Vagina (tissue), 2 donors: ENCODE data around the gene PDE9A. TPM values are rescaled to one million over a fixed set of nuclear protein-coding genes. Genes with fewer than 3 reads are reported as not detected.

ENCODE experiments used
- DNase-seq, 2 donors: peaks; one replicate each; pipeline ENCODE4 v3.0.0-alpha.2; 2017; ENCODE audit errors: extremely low spot score in 2 of 2
- H3K27ac ChIP-seq: fragments of 200-600 bp; sonication (generic); one replicate; pipeline ENCODE4 v1.5.1; 2019
- H3K27me3 ChIP-seq: fragments of 200-600 bp; sonication (generic); one replicate; pipeline ENCODE4 v1.5.1; 2019
- H3K36me3 ChIP-seq, 2 donors: fragments of 200-600 bp; sonication (generic); one replicate each; pipeline ENCODE4 v1.5.1; 2017 to 2019
- H3K4me1 ChIP-seq: fragments of 200-600 bp; sonication (generic); one replicate; pipeline ENCODE4 v1.5.1; 2019
- H3K4me3 ChIP-seq, 2 donors: fragments of 200-600 bp; sonication (generic); 1 replicate in 1 of 2; 2 replicates in 1 of 2; pipeline ENCODE4 v1.5.1; 2016 to 2019
- H3K9me3 ChIP-seq: fragments of 200-600 bp; sonication (generic); one replicate; pipeline ENCODE4 v1.5.1; 2019
- POLR2A ChIP-seq, 2 donors: fragments of 450-650 bp; IDR thresholded peaks; one replicate each; pipeline ENCODE4 v1.6.1; 2017; ENCODE audit warnings: antibody characterized with exemption in 2 of 2, mild to moderate bottlenecking in 2 of 2, moderate library complexity in 2 of 2
- POLR2AphosphoS5 ChIP-seq, 2 donors: sonication (generic); formaldehyde crosslinking; IDR thresholded peaks; one replicate each; pipeline ENCODE4 v1.9.0; 2017; ENCODE audit warnings: antibody characterized with exemption in 2 of 2, mild to moderate bottlenecking in 2 of 2, low read depth in 1 of 2; ENCODE audit not compliant: insufficient read depth in 1 of 2
- intact Hi-C: fragments of 100-400 bp; cut with DNase I; formaldehyde crosslinking; loops from one replicate; pipeline ENCODE4 v1.15.1; 2023
- total RNA-seq: library from RNA; depleted of rRNA; stranded (reverse); fragments of >200 nt; gene quantifications from one replicate; pipeline ENCODE4 v1.2.3, GENCODE V29; 2016
- TF ChIP-seq, protein P1 (sequence below), 3 experiments: fragments of 450-650 bp in 2 of 3; fragments of 200-600 bp in 1 of 3; sonication (generic) in 1 of 3; IDR thresholded peaks; one replicate each; pipeline ENCODE4 v1.5.1; 2017 to 2019; ENCODE audit warnings: antibody characterized with exemption in 3 of 3, mild to moderate bottlenecking in 2 of 3, moderate library complexity in 2 of 3

Gene PDE9A
- total RNA-seq, 1 donor from 2014 or later = 9.6 TPM

- no peak for DNase-seq
- Histone ChIP-seq H3K4me3 (no peak overlapping the region), H3K36me3 (no peaks in the 10 kb centered on the region), H3K9me3 (no peaks in the 10 kb centered on the region), H3K4me1 (no peaks in the 10 kb centered on the region), H3K27me3 (no peaks in the 10 kb centered on the region), H3K27ac (no peak overlapping the region)
- intact Hi-C loops = no loop called here
- TF ChIP-seq POLR2A (IDR thresholded peaks at IDR 0.05) (no peak), POLR2AphosphoS5 (IDR thresholded peaks at IDR 0.05; ENCODE audit: insufficient read depth in 1 of 2, low read depth in 1 of 2) (no peak)
- TF ChIP-seq, protein P1, sequence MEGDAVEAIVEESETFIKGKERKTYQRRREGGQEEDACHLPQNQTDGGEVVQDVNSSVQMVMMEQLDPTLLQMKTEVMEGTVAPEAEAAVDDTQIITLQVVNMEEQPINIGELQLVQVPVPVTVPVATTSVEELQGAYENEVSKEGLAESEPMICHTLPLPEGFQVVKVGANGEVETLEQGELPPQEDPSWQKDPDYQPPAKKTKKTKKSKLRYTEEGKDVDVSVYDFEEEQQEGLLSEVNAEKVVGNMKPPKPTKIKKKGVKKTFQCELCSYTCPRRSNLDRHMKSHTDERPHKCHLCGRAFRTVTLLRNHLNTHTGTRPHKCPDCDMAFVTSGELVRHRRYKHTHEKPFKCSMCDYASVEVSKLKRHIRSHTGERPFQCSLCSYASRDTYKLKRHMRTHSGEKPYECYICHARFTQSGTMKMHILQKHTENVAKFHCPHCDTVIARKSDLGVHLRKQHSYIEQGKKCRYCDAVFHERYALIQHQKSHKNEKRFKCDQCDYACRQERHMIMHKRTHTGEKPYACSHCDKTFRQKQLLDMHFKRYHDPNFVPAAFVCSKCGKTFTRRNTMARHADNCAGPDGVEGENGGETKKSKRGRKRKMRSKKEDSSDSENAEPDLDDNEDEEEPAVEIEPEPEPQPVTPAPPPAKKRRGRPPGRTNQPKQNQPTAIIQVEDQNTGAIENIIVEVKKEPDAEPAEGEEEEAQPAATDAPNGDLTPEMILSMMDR (IDR thresholded peaks at IDR 0.05) = no peak
Measured at GRCh38 chr21:42688226-42688840, 34.9 kb downstream of the PDE9A start.

- Histone ChIP-seq H3K4me3 (no peak overlapping the region), H3K27ac (no peak overlapping the region), H3K4me1 (no peaks in the 10 kb centered on the region), H3K9me3 (no peaks in the 10 kb centered on the region), H3K36me3 (no peaks in the 10 kb centered on the region), H3K27me3 (no peaks in the 10 kb centered on the region)
- intact Hi-C loops = no loop called here
- no peak for DNase-seq
- no peak for TF ChIP-seq POLR2AphosphoS5 (IDR thresholded peaks at IDR 0.05; ENCODE audit: insufficient read depth in 1 of 2, low read depth in 1 of 2)
- TF ChIP-seq, protein P1 (IDR thresholded peaks at IDR 0.05) = no peak
- TF ChIP-seq POLR2A (IDR thresholded peaks at IDR 0.05) = no peak
Measured at GRCh38 chr21:42688841-42689371, 35.5 kb downstream of the PDE9A start.

DNA sequence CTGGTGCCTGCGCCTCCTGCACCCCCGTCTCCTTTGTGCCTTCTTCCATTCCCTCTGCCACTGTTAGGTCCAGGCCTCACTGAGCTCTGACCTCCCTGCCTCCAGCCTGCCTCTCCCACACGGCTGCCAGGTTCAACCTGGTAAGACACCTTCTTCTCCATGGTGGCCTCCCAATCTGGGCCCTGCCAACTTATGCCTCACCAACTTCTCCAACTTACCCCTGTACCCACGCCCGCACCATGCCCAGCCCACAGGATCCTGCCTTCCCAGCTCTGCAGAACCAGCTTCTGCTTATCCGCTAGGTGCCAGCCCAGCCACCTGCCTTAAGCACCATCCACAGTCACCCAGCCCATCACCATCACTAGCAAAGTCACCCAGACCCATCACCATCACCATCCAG lies 37.2 kb downstream of the PDE9A start:
- Histone ChIP-seq H3K4me1 (no peaks in the 10 kb centered on the region), H3K27me3 (no peaks in the 10 kb centered on the region), H3K4me3 (no peak overlapping the region), H3K27ac (no peak overlapping the region), H3K36me3 (no peaks in the 10 kb centered on the region), H3K9me3 (no peaks in the 10 kb centered on the region)
- no peak for DNase-seq
- intact Hi-C loops = no loop called here
- TF ChIP-seq POLR2A (IDR thresholded peaks at IDR 0.05) (no peak), POLR2AphosphoS5 (IDR thresholded peaks at IDR 0.05; ENCODE audit: insufficient read depth in 1 of 2, low read depth in 1 of 2) (no peak)
- TF ChIP-seq, protein P1 (IDR thresholded peaks at IDR 0.05) = no peak

DNA sequence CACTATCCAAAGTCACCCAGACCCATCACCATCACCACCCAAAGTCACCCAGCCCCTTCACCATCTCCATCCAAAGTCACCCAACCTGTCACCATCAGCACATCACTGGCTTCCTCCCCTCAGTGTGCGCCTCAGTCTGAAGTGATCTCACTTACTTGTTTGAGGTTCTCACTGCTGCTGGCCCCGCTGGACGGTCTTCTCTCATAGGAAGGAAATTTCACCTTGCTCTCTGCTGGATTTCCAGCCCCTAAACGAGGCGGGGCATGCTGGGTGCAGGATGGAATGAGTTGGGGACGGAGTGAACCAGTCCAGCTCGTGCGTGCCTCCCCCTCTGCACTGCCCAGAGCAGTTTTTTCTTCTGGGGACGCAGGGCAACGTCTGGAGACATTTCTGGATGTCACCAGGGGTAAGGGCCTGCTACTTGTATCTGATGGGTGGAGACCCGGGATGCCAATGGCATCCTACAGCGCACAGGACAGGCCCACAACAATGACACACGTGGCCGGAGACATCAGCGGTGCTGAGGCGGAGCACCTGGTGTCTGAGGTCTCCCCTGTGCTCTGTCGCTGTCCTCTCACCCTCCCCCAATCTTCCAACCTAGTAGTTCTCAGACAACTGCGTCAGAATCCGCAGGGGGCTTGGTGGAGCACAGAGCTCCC lies 38.6 kb downstream of the PDE9A start:
- Histone ChIP-seq H3K4me3 (no peak overlapping the region), H3K27me3 (no peaks in the 10 kb centered on the region), H3K27ac (no peak overlapping the region), H3K9me3 (no peaks in the 10 kb centered on the region), H3K4me1 (no peaks in the 10 kb centered on the region), H3K36me3 (no peaks in the 10 kb centered on the region)
- TF ChIP-seq, protein P1 (IDR thresholded peaks at IDR 0.05) = no peak
- TF ChIP-seq POLR2A (IDR thresholded peaks at IDR 0.05) (no peak), POLR2AphosphoS5 (IDR thresholded peaks at IDR 0.05; ENCODE audit: insufficient read depth in 1 of 2, low read depth in 1 of 2) (no peak)
- intact Hi-C loops = no loop called here
- DNase-seq = no peak

GRCh38 chr21:42692688-42693087 lies 39.3 kb downstream of the PDE9A start:
- Histone ChIP-seq H3K36me3 (no peaks in the 10 kb centered on the region), H3K9me3 (no peaks in the 10 kb centered on the region), H3K4me3 (no peak overlapping the region), H3K4me1 (no peaks in the 10 kb centered on the region), H3K27me3 (no peaks in the 10 kb centered on the region), H3K27ac (no peak overlapping the region)
- intact Hi-C loops = no loop called here
- no peak for DNase-seq
- TF ChIP-seq, protein P1 (IDR thresholded peaks at IDR 0.05) = no peak
- TF ChIP-seq POLR2A (IDR thresholded peaks at IDR 0.05) (no peak), POLR2AphosphoS5 (IDR thresholded peaks at IDR 0.05; ENCODE audit: insufficient read depth in 1 of 2, low read depth in 1 of 2) (no peak)
